K562 (cell line): ENCODE measurements around the gene GINS1.

Experiments used
- CHD2 ChIP-seq: IDR thresholded peaks from 2 replicates; pipeline ENCODE4 v1.6.1; 2011; ENCODE audit warnings: low read depth, low read length
- HMGXB4 ChIP-seq: sonication (generic); formaldehyde crosslinking; IDR thresholded peaks from 2 replicates; pipeline ENCODE4 v1.8.1; 2023; ENCODE audit warnings: mild to moderate bottlenecking, missing genetic modification reagents
- JUN ChIP-seq, 2 experiments: sonication (generic) in 1 of 2; formaldehyde crosslinking in 1 of 2; IDR thresholded peaks; 2 replicates each; pipeline versions ENCODE4 v1.6.1 to v1.8.0; 2012 to 2022; ENCODE audit warnings: borderline replicate concordance in 2 of 2, mild to moderate bottlenecking in 2 of 2, improper control_type of control experiment in 1 of 2, low read depth in 1 of 2, low read length in 1 of 2, missing genetic modification reagents in 1 of 2
- KDM1A ChIP-seq, 2 experiments: fragments of 450-650 bp; IDR thresholded peaks; 2 replicates each; pipeline ENCODE4 v1.6.1; 2016; ENCODE audit warnings: mild to moderate bottlenecking in 2 of 2
- NR2F6 ChIP-seq: fragments of 450-650 bp; formaldehyde crosslinking; IDR thresholded peaks from 2 replicates; pipeline ENCODE4 v1.4.0; 2020; ENCODE audit warnings: mild to moderate bottlenecking
- ZBTB11 ChIP-seq, 3 experiments: fragments of 200-800 bp in 1 of 3; fragments of 250-450 bp in 1 of 3; fragments of 450-650 bp in 1 of 3; sonication (Bioruptor Pico) in 1 of 3; sonication (Bioruptor generic) in 1 of 3; formaldehyde crosslinking in 1 of 3; IDR thresholded peaks; 2 replicates each; pipeline versions ENCODE4 v1.6.1 to v1.8.0; 2016 to 2022; ENCODE audit warnings: mild to moderate bottlenecking in 2 of 3, missing genetic modification characterization in 2 of 3, missing compliant biosample characterization in 1 of 3, moderate library complexity in 1 of 3
- ZNF134 ChIP-seq: fragments of 250-450 bp; sonication (Bioruptor Pico); conservative IDR thresholded peaks from 2 replicates; pipeline ENCODE4 v1.4.0; 2020

DNA sequence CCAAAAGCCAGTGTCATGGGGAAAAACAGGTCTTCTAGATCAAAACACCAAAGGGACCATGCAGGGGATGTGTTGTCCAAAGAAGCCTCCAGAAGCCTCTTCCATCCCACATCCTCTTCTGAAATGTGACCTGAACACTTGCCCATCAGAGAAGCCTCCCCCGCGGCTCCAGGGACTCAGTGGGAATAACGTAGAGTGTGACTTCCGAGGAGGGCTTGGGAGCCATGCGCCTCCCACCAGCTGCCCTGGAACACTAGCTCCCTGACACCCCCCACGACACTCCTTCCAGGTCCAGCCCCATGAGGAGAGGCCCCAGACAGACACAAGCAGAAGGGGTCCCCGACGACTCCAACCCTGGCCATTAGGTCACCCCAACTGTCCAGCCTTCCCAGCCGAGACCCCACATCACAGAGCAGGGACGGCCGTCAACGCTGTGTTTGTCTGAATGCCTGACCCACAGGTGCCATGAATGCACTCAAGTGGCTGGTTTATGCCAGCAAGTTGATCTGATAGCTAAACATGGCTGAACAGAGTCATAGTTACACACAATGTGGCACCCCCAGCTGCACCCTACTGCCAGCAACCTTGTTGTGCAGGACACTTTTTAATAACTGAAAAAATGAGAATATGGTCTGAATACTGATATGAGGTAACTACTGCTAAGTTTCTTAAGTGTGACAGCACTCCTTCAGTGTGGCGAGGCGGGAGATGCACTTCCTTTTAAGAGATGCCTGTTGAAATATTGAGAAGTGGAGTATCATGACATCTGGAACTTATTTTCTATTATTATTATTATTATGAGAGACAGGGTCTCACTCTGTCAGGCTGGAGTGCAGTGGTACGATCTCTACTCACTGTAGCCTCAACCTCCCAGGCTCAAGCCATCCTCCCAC is 58.0 kb downstream of the GINS1 start:
- no peak for TF ChIP-seq KDM1A (IDR thresholded peaks at IDR 0.05)
- TF ChIP-seq ZNF134 (CRISPR knock-in tag), result no peak
- TF ChIP-seq NR2F6, result no peak
- no peak for TF ChIP-seq HMGXB4
- TF ChIP-seq ZBTB11 (CRISPR knock-in tag; IDR thresholded peaks at IDR 0.05), result no peak
- no peak for TF ChIP-seq JUN (IDR thresholded peaks at IDR 0.05; ENCODE audit: borderline replicate concordance, low read depth, low read length)
- no peak for TF ChIP-seq JUN (CRISPR knock-in tag; IDR thresholded peaks at IDR 0.05; ENCODE audit: borderline replicate concordance)
- TF ChIP-seq CHD2, result no peak
